AG04449 (cell line): Measurements from ENCODE around the gene TMTC2.

Source experiments
- CTCF ChIA-PET: fragments of 350-600 bp; formaldehyde crosslinking; extraction: SDS; loops from one replicate; lab custom pipeline; 2021; ENCODE audit warnings: antibody characterized with exemption; lab: Yijun Ruan, JAX
- POLR2A ChIA-PET: fragments of 400-600, 350-600 bp; formaldehyde crosslinking; extraction: SDS; loops from one replicate; lab custom pipeline; 2020; ENCODE audit warnings: antibody characterized with exemption, inconsistent platforms; lab: Yijun Ruan, JAX
- DNase-seq: peaks from one replicate; pipeline ENCODE4 v3.0.0-alpha.2; 2010; ENCODE audit warnings: low read depth, low spot score
- H3K4me3 ChIP-seq: 2 replicates; pipeline ENCODE4 v1.5.1; 2011; ENCODE audit warnings: low read depth, mild to moderate bottlenecking, control low read depth, low read length
- TF ChIP-seq, protein P1 (sequence below): IDR thresholded peaks from one replicate; pipeline ENCODE4 v1.5.1; 2011; ENCODE audit warnings: mild to moderate bottlenecking, moderate library complexity, low read length, control low read depth, inconsistent platforms; ENCODE audit not compliant: insufficient read depth; ENCODE audit errors: missing control alignments

TMTC2 gene

DNA sequence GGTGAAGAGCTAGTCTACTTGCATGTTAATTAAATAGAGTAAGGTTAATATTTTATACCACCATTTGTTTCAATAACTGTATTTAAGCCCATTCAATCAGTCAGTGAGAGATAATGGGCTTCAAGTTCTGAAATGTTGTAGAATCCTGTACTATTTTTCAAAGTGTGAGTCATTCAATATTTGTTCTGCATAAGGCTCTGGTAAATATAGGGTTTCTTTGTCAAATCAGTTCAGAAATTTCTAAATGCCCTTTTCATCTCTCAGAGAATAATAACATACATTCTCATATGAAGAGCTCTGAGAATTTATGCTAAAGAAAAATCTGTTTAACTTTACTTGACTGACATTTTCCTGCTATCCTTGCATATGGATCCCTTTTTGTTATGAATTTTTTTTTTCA is 493.3 kb downstream of the TMTC2 start:
- TF ChIP-seq, protein P1, sequence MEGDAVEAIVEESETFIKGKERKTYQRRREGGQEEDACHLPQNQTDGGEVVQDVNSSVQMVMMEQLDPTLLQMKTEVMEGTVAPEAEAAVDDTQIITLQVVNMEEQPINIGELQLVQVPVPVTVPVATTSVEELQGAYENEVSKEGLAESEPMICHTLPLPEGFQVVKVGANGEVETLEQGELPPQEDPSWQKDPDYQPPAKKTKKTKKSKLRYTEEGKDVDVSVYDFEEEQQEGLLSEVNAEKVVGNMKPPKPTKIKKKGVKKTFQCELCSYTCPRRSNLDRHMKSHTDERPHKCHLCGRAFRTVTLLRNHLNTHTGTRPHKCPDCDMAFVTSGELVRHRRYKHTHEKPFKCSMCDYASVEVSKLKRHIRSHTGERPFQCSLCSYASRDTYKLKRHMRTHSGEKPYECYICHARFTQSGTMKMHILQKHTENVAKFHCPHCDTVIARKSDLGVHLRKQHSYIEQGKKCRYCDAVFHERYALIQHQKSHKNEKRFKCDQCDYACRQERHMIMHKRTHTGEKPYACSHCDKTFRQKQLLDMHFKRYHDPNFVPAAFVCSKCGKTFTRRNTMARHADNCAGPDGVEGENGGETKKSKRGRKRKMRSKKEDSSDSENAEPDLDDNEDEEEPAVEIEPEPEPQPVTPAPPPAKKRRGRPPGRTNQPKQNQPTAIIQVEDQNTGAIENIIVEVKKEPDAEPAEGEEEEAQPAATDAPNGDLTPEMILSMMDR: no peak
- DNase-seq: no peak
- no peak overlapping the region for H3K4me3 ChIP-seq
- ChIA-PET POLR2A (no interaction called here), CTCF (no interaction called here)

DNA sequence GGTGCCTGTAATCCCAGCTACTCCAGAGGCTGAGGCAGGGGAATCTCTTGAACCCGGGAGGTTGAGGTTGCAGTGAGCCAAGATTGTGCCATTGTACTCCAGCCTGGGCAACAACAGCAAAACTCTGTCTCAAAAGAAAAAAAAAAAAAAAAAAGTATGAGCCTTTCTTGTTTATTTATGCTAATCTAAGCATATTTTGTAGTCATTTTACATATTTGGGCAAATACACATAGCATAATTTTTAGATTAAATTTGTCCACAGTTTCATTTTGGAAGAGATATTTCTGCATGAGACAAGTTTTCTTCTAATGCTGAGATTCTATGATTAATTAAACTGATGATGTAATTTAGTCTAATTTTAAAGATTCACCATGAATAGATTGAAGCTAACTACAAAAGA is 494.4 kb downstream of the TMTC2 start:
- H3K4me3 ChIP-seq: no peak overlapping the region
- TF ChIP-seq, protein P1: no peak
- DNase-seq: no peak
- POLR2A ChIA-PET: no interaction called here
- CTCF ChIA-PET: no interaction called here

DNA sequence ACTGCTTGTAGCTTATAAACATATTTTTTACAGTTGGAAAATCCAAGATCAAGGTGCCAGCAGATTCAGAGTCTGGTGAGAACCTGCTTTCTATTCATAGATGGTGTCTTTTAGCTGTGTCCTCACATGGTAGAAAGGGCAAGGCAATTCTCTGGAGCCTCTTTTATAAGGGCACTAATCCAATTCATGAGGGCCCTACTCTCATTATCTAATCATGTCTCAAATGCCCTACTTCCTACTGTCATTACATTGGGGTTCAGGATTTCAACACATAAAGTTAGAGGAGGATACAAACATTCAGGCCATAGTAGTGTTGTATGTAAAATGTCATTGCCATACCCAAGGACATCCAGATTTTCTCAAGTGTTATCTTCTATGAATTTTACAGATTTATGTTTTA is 496.4 kb downstream of the TMTC2 start:
- H3K4me3 ChIP-seq: no peak overlapping the region
- TF ChIP-seq, protein P1: no peak
- no peak for DNase-seq
- ChIA-PET POLR2A (no interaction called here), CTCF (no interaction called here)
